Lower leg skin (tissue), 3 donors: ENCODE results near the gene MTRR.

Experiments used
- CTCF ChIP-seq, 3 donors: fragments of 450-650 bp; IDR thresholded peaks; one replicate each; pipeline ENCODE4 v1.5.1; 2016; ENCODE audit warnings: antibody characterized with exemption in 3 of 3, mild to moderate bottlenecking in 3 of 3, moderate library complexity in 2 of 3
- POLR2A ChIP-seq, 2 donors: fragments of 450-650 bp; IDR thresholded peaks; one replicate each; pipeline ENCODE4 v1.6.1; 2016 to 2017; ENCODE audit warnings: antibody characterized with exemption in 2 of 2, mild to moderate bottlenecking in 1 of 2, moderate library complexity in 1 of 2

GRCh38 chr5:7857361-7857760 is 11.6 kb upstream of the MTRR start:
- TF ChIP-seq CTCF (IDR thresholded peaks at IDR 0.05): no peak
- no peak for TF ChIP-seq POLR2A (IDR thresholded peaks at IDR 0.05)
